HUES48 (cell line): Measurements from ENCODE around the gene KLK11.
"Not testable (repeated sequence)": the region's sequence is repeated elsewhere in the genome, so short reads cannot be mapped to it uniquely, and the experiment has no call there.

Experiments
- H3K27ac ChIP-seq: one replicate; pipeline ENCODE4 v1.7.0; 2013; ENCODE audit warnings: low read depth, low read length, inconsistent platforms
- H3K27me3 ChIP-seq: 2 replicates; pipeline ENCODE4 v1.6.1; 2013; ENCODE audit warnings: mild to moderate bottlenecking, low read length; ENCODE audit not compliant: control insufficient read depth, insufficient read depth
- H3K36me3 ChIP-seq: 2 replicates; pipeline ENCODE4 v1.6.1; 2013; ENCODE audit warnings: low read length; ENCODE audit not compliant: control insufficient read depth, insufficient read depth
- H3K4me1 ChIP-seq: 2 replicates; pipeline ENCODE4 v1.6.1; 2013; ENCODE audit warnings: mild to moderate bottlenecking, low read length; ENCODE audit not compliant: control insufficient read depth, insufficient read depth
- H3K4me3 ChIP-seq: 2 replicates; pipeline ENCODE4 v1.5.1; 2013; ENCODE audit warnings: mild to moderate bottlenecking, low read depth, low read length
- H3K9ac ChIP-seq: 2 replicates; pipeline ENCODE4 v1.6.1; 2013; ENCODE audit warnings: mild to moderate bottlenecking, low read depth, low read length, moderate library complexity
- H3K9me3 ChIP-seq: 2 replicates; pipeline ENCODE4 v1.6.1; 2013; ENCODE audit warnings: low read length; ENCODE audit not compliant: control insufficient read depth, insufficient read depth

The KLK11 gene

GRCh38 chr19:51003316-51003715 is 23.1 kb downstream of the KLK11 start:
- Histone ChIP-seq H3K27me3 (no peaks in the 10 kb centered on the region), H3K4me1 (peaks cover 9% of the 10 kb centered on the region; the same call in 1 of the 2 replicates), H3K9me3 (no peaks in the 10 kb centered on the region), H3K9ac (no peak overlapping the region), H3K27ac (no peak overlapping the region), H3K36me3 (no peaks in the 10 kb centered on the region), H3K4me3 (no peak overlapping the region)

GRCh38 chr19:51002542-51003311 is 23.7 kb downstream of the KLK11 start:
- Histone ChIP-seq H3K4me3 (peak overlapping the region; percentile 52; the same call in 1 of the 2 replicates), H3K9me3 (no peaks in the 10 kb centered on the region), H3K27ac (no peak overlapping the region), H3K4me1 (peaks cover 9% of the 10 kb centered on the region; the same call in 1 of the 2 replicates), H3K9ac (no peak overlapping the region), H3K27me3 (no peaks in the 10 kb centered on the region), H3K36me3 (no peaks in the 10 kb centered on the region)

DNA sequence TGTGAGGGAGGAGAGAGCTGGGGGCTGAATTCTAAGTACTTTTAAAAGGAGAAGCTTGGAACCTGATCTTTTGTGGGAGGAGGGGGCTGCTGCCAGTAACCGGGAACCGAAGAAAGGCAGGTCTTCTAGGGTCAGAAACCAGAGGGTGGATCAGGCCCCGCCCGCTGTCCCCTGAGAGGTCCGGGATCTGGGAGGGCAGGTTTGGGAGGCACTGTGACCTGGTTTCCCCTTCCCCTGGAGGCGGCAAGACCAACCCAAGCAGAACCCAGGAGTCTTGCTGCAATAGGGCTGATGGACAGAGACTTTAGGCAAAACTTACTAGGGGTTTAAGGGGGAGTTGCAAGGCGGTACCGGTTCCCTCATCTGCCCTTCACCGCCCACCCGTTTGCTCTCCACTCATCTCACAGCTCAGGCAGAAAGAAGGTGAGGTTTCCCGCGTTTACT is 24.3 kb downstream of the KLK11 start:
- Histone ChIP-seq H3K36me3 (no peaks in the 10 kb centered on the region), H3K27me3 (no peaks in the 10 kb centered on the region), H3K4me3 (peak overlapping the region; percentile 52), H3K4me1 (peaks cover 9% of the 10 kb centered on the region; the same call in 1 of the 2 replicates), H3K27ac (no peak overlapping the region), H3K9me3 (no peaks in the 10 kb centered on the region), H3K9ac (no peak overlapping the region)

- Histone ChIP-seq H3K36me3 (no peaks in the 10 kb centered on the region), H3K27ac (no peak within 1 kb of the TSS), H3K4me1 (peaks cover 9% of the 10 kb centered on the region; the same call in 1 of the 2 replicates), H3K4me3 (peak within 1 kb of the TSS; percentile 52), H3K9ac (no peak within 1 kb of the TSS), H3K27me3 (peaks cover 4% of the 10 kb centered on the region; the same call in 1 of the 2 replicates), H3K9me3 (no peaks in the 10 kb centered on the region)
Measured at GRCh38 chr19:51001515-51001914, 24.9 kb downstream of the KLK11 start, which contains the start of gene KLK8. TSS of gene KLK8 (minus strand) at chr19:51001604. CDS start at chr19:51001167, 437 bp downstream.

GRCh38 chr19:51000981-51001380 is 25.4 kb downstream of the KLK11 start:
- Histone ChIP-seq H3K27me3 (peaks cover 4% of the 10 kb centered on the region; the same call in 1 of the 2 replicates), H3K36me3 (no peaks in the 10 kb centered on the region), H3K9me3 (no peaks in the 10 kb centered on the region), H3K4me3 (no peak overlapping the region; the same call in 1 of the 2 replicates), H3K27ac (no peak overlapping the region), H3K4me1 (peaks cover 9% of the 10 kb centered on the region; the same call in 1 of the 2 replicates), H3K9ac (no peak overlapping the region)

DNA sequence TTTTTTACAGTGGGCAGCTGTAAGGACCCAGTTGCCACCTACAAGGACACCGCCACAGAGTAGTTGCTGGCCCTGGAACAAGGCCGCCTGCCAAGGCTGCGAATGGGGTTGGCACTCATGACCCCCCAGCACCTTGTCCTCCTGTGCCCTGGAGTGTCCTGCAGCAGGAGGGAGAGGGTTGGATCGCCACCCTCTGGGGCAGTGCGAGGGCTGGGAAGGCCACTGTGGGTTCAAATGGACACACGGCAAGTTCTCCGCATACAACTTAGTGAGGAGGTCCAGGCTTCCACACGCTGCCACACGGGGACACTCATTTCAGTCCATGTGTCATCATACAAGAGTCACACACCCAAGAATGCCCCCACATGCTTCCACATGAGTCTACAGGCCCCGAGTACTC is 26.0 kb downstream of the KLK11 start:
- H3K9ac ChIP-seq, result no peak overlapping the region
- H3K4me1 ChIP-seq, result peaks cover 9% of the 10 kb centered on the region; the same call in 1 of the 2 replicates
- H3K9me3 ChIP-seq, result no peaks in the 10 kb centered on the region
- no peaks in the 10 kb centered on the region for H3K36me3 ChIP-seq
- no peak overlapping the region for H3K4me3 ChIP-seq
- peaks cover 4% of the 10 kb centered on the region; the same call in 1 of the 2 replicates for H3K27me3 ChIP-seq
- no peak overlapping the region for H3K27ac ChIP-seq

DNA sequence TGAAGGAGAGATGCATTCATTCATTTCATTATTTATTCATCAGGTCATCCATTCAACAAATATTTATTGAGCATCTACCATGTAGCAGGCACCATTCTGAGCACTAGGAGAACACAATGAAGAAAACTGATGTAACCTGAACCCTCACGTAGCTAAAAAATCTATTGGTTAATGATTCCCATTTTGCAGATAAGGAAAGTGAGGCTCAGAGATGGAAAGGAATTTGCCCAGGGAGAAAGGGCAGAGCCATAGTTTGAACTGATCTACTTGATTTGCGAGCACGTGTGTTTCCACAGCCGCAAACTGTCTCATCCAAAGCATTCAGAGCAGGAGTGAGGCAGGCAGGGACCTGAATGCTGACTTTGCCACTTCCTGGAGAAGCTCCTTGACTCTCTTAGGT is 27.7 kb downstream of the KLK11 start:
- peaks cover 9% of the 10 kb centered on the region; the same call in 1 of the 2 replicates for H3K4me1 ChIP-seq
- H3K27ac ChIP-seq, result no peak overlapping the region
- H3K9ac ChIP-seq, result no peak overlapping the region
- no peaks in the 10 kb centered on the region for H3K36me3 ChIP-seq
- no peak overlapping the region for H3K4me3 ChIP-seq
- H3K27me3 ChIP-seq, result peaks cover 4% of the 10 kb centered on the region; the same call in 1 of the 2 replicates
- no peaks in the 10 kb centered on the region for H3K9me3 ChIP-seq

DNA sequence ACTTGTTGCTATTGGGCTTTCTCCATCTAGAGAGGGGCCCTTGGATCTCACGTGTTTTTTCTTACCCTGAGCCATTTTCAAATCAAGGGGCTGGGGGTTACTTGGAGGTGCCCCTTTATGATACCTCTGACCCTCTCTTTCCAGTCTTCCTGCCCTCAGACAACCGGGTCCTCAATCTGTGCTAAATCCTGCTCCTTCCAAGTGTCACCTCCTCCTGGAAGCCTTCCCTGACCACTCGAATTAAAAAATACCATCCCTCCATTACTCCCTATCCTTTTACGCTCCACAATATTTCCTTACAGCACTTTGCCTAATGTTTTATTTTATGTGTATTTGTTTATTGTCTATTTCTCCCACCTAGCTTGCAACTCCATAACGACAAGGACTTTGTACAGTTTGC is 28.4 kb downstream of the KLK11 start:
- Histone ChIP-seq H3K27me3 (peaks cover 4% of the 10 kb centered on the region; the same call in 1 of the 2 replicates), H3K4me1 (peaks cover 9% of the 10 kb centered on the region; the same call in 1 of the 2 replicates), H3K9ac (no peak overlapping the region), H3K36me3 (no peaks in the 10 kb centered on the region), H3K4me3 (no peak overlapping the region), H3K27ac (no peak overlapping the region), H3K9me3 (no peaks in the 10 kb centered on the region)

GRCh38 chr19:50994129-50994528 is 32.3 kb downstream of the KLK11 start:
- H3K9me3 ChIP-seq, result no peaks in the 10 kb centered on the region
- no peaks in the 10 kb centered on the region for H3K4me1 ChIP-seq
- no peak overlapping the region for H3K27ac ChIP-seq
- H3K27me3 ChIP-seq, result peaks cover 4% of the 10 kb centered on the region; the same call in 1 of the 2 replicates
- no peaks in the 10 kb centered on the region for H3K36me3 ChIP-seq
- no peak overlapping the region for H3K9ac ChIP-seq
- H3K4me3 ChIP-seq, result no peak overlapping the region

DNA sequence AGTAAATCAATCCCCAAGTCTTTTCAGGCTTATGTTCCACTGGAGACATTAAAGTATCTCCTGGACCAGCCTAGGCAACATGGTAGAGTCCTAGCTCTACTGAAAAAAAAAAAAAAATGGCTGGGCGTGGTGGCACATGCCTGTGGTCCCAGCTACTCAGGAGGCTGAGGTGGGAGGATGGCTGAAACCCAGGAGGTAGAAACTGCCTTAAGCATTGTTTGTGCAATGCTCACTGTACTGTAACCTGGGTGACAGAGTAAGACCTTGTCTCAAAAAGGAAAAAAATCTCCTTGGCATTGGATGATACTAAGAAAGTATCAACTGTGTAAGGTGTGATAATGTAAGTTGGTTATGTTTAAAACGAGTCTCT is 33.8 kb downstream of the KLK11 start:
- H3K27me3 ChIP-seq, result peaks cover 9% of the 10 kb centered on the region; the same call in 1 of the 2 replicates
- H3K4me3 ChIP-seq, result no peak overlapping the region
- no peaks in the 10 kb centered on the region for H3K9me3 ChIP-seq
- no peaks in the 10 kb centered on the region for H3K4me1 ChIP-seq
- no peaks in the 10 kb centered on the region for H3K36me3 ChIP-seq
- no peak overlapping the region for H3K27ac ChIP-seq
- no peak overlapping the region for H3K9ac ChIP-seq

- H3K36me3 ChIP-seq, H3K9me3 ChIP-seq, H3K9ac ChIP-seq, H3K4me3 ChIP-seq, H3K4me1 ChIP-seq, H3K27ac ChIP-seq: not testable (repeated sequence)
- H3K27me3 ChIP-seq, result peaks cover 14% of the 10 kb centered on the region; the same call in 1 of the 2 replicates
Measured at GRCh38 chr19:50984416-50984815, 42.0 kb downstream of the KLK11 start.
